ENCODE data around the gene TAOK3.

Gene TAOK3

DNA sequence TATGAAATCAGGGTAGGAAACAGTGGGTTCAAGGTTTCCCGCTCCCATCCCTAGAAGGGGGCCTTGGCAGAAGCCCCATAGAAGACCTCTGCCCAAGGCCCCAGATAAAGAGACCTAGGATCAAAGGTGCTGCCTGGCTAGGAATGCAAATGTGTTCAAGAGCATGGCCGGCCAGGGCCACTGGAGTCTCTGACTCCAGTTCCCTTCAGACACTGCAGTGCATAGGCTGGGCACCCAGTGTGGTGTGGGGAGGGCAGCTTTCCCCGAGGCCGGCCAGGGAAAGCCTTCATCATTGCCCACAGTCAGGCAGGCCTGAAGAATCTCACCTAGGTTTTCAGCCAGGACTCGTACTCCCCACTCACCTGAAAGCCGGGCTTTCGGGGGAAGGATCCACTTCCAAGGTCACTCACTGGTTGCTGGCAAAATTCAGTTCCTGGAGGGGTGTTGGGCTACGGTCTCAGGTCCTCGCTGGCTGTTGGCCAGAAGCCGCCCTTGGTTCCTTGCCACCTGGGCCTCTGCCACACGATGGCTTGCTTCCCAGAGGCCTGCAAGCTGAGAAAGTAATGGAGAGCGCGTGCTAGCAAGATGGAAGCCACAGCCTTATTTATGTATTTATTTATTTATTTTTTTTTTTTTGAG, 246.5 kb downstream of the TAOK3 start:
- DNase-seq = no peak

DNA sequence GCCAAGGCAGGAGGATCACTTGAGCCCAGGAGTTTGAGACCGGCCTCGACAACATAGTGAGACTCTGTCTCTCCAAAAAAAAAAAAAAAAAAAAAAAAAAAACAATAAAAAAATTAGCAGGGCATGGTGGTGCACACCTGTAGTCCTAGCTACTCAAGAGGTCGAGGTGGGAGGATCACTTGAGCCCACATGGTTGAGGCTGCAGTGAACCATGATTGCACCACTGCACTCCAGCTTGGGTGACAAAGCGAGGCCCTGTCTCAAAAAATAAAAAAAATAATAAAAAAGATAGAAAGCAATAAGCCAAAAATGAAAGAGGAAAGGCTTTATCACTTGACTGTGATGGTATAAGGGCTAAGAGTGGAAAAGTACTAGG, 247.0 kb downstream of the TAOK3 start:
- no peak for DNase-seq

DNA sequence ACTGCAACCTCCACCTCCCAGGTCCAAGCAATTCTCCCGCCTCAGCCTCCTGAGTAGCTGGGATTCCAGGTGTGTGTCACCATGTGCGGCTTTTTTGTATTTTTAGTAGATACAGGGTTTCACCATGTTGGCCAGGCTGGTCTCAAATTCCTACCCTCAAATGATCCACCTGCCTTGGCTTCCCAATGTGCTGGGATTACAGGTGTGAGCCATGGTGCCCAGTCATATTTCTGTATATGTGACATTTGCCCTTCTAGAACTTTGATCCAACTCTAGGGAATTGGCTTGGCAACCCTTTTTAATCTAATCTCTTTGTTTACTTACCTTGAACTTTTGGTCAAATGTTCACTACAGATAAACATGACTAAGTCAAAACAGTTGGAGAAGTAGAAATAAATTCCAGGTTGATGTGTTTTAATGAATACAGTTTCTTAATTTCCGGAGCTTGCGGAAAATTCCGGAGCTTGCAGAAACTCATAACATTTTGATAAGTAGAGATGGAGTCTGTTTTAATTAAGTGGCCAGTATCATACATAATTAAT, 248.3 kb downstream of the TAOK3 start:
- no peak for DNase-seq

DNA sequence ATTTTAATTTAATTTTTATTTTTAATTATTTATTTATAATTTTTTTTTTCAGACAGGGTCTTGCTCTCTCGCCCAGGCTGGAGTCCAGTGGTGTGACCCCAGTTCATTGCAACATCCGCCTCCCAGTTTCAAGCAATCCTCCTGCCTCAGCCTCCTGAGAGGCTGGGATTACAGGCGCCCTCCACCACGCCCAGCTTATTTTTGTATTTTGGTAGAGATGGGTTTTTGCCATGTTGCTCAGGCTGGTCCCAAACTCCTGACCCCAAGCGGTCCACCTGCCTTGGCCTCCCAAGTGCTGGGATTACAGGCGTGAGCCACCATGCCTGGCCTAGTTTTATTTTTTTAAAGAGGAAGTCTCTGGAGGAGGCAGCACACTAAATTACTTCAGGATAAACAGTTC, 250.4 kb downstream of the TAOK3 start:
- DNase-seq = no peak

DNA sequence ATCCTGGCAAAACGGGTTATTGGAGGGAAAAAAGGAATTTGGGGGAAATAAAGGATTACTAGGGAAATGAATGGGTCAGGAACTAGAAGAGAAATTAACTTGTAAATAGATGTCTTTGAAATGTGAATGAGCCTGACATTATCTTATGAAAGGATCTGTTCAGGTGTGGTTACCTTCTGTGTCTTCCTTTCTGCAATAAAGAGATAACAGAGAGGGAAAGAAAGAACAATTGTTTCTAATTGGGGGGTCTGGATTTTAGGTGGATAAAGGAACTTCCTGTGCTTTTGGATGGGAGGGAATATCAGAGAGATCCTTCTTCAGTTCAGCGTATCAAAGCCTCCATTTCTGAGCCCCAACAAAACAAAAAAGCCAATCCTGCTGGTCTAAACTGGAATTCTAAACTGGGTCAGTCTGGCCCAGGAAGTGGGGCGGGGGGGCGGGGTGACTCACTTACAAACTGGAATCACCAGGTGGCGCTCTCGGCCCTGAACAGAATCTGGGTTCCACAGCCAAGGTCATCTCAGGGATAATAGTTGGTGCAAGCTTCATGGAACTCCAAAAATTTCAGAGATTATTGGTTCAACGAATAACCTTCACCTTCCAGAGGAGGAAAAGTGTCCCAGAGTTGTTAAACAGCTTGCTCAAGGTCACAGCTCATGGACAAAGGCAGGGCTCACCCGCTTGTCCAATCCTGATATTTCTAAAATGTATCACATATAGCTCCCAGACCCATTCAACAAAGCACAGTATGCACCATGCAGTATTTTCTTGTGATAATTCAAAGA, 251.9 kb downstream of the TAOK3 start:
- DNase-seq = peak; percentile 75

DNA sequence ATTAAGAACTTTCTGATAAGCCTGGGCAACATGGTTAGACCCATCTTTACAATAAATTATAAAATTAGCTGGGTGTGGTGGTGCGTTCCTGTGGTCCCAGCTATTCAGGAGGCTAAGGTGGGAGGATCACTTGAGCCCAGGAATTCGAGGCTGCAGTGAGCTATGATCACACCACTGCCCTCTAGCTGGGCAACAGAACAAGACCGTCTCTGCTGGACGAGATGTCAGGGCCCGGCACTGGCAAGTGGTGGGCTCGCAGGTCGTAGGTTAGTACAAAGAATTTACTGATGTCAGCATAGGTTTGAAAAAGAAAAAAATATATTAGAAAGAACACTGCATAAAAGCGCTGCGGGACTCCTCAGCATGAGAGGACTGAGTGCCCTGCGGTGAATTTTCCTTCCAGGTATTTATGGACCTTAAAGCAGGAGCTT, 253.2 kb downstream of the TAOK3 start:
- no peak for DNase-seq

DNA sequence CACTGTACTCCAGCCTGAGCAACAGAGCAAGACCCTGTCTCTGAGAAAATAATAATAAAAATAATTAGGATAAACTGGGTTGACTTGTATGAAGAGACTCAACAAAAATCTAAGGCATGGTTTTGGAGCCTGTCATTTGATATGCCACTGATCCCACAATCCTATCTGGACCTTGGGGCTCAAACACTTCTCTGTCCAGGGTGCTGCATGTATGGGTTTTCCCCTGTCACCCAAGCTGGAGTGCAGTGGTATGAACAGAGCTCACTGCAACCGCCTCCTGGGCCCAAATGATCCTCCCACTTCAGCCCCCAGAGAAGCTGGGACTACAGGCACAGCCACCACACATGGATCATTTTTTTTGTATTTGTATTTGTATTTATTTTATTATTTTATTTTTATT, 263.6 kb downstream of the TAOK3 start:
- DNase-seq = no peak

DNA sequence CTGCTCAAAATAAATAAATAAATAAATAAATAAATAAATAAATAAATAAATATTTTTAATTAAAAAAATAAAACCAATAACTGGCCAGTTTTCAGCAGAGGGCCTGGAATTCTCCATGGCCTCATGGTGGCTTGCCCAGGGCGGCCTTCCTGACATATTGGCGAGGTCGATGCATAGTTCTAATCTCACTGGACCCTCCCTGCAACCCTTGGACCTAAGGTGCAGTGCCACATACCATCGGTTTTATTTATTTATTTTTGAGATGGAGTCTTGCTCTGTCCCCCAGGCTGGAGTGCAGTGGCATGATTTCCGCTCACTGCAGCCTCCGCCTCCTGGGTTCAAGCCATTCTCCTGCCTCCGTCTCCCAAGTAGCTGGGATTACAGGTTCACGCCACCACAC, 265.0 kb downstream of the TAOK3 start:
- DNase-seq = no peak

DNA sequence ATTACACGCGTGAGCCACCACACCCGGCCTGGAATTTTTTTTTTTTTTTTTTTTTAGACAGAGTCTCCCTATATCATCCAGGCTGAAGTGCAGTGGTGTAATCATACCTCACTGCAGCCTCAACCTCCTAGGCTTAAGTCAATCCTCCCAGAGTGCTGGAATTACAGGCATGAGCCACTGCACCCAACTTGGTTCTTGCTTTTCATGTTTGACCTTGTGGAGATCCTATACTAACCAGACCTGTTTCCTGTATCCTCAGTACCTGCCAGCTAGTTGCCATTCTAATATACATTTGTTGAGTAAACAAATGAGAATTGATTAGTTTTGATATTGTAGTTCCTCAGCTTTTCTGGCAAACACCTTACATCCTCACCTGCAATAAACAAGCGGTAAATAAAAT, 265.7 kb downstream of the TAOK3 start:
- no peak for DNase-seq

DNA sequence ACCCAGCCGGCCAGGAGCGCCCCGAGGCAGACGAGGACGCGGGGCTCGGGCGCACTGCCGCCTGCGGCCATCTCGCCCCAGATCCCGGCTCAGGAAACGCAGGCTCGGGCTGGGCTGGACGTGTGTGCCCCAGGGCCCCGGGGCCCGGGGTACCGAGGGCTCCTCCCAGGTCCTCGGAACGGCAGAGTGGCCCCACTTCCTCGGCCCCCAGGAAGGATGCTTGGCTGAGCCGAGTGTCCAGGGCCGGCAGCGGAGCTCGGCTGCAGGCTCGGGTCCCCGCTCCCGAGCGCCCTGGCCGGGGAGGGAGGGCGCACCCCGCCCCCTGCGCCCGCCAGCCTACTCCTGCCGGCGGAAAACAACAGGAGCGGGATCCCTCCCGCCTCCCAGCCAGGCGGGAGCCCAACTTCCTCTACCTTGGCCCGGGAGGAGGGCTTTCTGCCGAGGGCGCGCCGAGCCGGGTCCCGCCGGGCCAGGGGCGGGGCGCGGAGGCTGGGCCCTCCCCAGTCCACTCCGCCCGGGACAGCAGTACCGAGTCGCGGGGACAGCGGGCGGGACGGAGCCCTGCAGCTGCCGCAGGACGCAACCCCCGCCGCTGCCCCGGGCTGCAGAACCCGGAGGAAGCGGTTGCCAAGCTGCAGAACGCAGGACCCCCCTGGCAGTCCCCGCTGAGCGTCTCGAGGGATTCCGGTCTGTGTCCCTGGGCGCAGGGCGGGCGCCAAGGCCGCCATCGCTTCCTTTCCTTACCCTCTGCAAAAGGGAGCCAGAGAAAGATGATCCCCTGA, 268.9 kb downstream of the TAOK3 start, which contains the start of gene VSIG10:
Gene VSIG10 (minus strand): TSS at position 411 of the 782 bp plus-strand sequence. CDS start 340 bp downstream, at position 71.
- DNase-seq = peak; percentile 7

DNA sequence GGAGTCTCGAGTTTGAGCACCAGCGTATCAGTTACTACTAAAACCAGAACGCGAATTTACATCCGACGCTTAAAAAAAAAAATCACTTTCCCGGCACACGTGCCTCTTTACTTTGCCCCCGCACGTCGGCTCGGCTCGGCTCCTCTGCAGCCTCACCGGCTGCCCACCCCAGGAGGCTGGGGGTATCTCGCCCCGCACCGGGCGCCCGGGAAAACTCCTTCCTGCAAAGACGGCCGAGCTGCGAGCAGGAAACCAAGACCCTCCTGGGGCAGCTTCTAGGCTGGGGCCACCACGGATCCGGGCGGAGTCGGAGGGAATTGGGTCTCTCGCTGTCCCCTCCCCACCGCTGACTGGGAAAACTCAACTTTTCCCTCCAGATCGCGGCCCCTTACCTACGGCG, 269.5 kb downstream of the TAOK3 start:
- DNase-seq = no peak

DNA sequence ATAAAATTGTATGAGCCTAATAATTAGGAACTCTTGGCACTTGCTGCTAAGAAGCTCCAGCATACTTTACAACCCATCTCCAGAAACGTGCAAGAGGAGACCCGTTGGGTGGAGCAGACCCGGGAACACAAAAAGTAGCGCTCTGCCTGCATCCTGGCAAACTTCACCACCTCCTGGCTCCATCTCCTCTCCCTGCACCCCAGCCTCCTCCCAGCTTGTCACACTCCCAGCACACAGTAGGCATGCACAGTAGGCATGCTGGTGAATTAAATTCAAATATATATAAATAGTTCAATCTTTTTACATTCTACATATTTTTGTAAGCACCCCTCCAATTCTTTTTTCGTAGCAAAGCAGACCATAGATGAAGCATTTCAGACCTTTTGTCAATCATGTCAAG, 270.1 kb downstream of the TAOK3 start:
- no peak for DNase-seq

DNA sequence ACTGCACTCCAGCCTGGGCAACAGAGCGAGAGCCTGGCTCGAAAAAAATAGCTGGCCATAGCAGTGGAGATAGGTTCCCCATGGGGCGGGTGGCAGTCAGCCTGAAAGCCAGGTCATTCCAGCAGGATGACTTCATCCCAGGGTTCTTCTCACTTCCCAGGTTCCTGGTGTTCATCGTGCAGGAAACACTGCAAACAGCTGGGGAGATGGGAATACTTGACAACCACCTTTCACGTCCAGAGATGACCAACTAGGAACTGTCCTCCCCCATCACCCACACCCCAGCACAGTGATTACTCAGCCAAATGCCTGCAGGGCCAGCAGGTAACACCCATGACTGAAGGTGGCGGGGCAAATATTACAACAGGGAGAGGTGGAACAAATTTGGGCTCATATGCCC, 270.6 kb downstream of the TAOK3 start:
- no peak for DNase-seq

DNA sequence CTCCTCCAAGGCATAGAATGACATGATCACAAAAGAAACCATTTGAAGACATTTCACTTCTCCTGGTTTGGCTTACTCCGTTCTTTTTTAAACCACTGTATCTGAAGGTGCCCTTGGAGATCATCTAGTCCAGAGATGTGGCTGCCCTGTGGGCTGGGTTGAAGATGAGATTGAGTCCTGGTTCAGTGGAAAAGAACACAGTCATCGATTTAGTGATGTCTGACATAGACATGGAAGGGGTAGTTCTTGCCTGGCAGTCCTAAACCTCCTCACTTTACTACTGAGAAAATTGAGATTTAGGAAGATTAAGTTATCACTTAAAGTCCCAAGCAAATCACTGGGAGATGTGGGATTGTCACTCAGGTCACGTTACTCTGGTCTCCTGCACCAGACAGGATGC, 271.7 kb downstream of the TAOK3 start:
- DNase-seq = no peak
